Measurements from ENCODE around the gene MYO9B.

DNA sequence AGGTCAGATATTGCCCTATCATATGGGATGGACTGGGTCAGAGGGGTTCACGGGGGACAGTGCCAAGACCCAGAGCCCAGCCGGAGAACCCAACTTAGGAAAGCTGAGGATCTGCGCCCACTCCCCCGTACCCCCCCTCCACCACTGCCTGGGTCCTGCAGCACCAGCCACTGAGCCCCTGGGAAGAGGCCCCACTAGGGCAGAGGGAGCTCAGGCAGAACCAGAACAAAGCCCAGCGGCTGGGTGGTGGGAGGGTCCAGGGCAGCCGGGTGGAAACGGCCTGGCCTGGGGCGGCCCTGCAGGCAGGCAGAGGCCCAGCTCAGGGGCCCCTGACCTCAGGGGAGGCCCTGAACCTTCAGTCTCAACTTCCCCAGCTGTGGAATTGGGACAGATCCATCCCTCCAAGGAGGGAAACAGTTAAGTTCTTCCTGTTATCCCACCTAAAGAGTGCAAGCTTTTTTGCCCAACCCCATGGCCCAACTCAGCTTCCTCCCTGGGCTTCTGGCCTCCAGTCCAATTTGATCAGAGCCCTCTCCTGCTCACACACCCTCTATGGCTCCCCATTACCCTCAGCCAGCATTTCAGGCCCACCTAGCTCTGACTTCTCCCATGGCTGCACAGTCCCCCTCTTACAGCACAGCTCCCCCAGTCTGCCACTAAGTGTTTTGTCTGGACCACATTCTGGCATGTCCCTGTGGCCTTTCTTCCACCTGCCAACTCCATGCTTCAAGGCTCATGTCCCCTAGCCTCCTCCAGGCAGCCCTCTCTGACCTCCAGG lies 167.0 kb downstream of the MYO9B start:
- TF ChIP-seq FOSL1 (IDR thresholded peaks at IDR 0.05; ENCODE audit: low read depth) (no peak), TCF7L2 (IDR thresholded peaks at IDR 0.05; ENCODE audit: borderline replicate concordance, extremely low read depth, insufficient read depth, insufficient read length) (no peak), POLR2A (IDR thresholded peaks at IDR 0.05; ENCODE audit: borderline replicate concordance, extremely low read depth, insufficient read depth, insufficient read length) (no peak), POLR2AphosphoS5 (IDR thresholded peaks at IDR 0.05; ENCODE audit: low read depth, low read length) (no peak), EZH2phosphoT487 (IDR thresholded peaks at IDR 0.05; ENCODE audit: borderline replicate concordance) (no peak)
- TF ChIP-seq, protein P1, sequence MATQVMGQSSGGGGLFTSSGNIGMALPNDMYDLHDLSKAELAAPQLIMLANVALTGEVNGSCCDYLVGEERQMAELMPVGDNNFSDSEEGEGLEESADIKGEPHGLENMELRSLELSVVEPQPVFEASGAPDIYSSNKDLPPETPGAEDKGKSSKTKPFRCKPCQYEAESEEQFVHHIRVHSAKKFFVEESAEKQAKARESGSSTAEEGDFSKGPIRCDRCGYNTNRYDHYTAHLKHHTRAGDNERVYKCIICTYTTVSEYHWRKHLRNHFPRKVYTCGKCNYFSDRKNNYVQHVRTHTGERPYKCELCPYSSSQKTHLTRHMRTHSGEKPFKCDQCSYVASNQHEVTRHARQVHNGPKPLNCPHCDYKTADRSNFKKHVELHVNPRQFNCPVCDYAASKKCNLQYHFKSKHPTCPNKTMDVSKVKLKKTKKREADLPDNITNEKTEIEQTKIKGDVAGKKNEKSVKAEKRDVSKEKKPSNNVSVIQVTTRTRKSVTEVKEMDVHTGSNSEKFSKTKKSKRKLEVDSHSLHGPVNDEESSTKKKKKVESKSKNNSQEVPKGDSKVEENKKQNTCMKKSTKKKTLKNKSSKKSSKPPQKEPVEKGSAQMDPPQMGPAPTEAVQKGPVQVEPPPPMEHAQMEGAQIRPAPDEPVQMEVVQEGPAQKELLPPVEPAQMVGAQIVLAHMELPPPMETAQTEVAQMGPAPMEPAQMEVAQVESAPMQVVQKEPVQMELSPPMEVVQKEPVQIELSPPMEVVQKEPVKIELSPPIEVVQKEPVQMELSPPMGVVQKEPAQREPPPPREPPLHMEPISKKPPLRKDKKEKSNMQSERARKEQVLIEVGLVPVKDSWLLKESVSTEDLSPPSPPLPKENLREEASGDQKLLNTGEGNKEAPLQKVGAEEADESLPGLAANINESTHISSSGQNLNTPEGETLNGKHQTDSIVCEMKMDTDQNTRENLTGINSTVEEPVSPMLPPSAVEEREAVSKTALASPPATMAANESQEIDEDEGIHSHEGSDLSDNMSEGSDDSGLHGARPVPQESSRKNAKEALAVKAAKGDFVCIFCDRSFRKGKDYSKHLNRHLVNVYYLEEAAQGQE (IDR thresholded peaks at IDR 0.05; ENCODE audit: low read depth): no peak

Measured in HCT116 (cell line).